WERI-Rb-1 (cell line): ENCODE measurements around the gene ATAT1.
A peak's percentile ranks its signal among the peaks of the same experiment; 100 is the strongest.

Experiments
- DNase-seq: peaks from one replicate; pipeline ENCODE4 v3.0.0-alpha.2; 2020
- H3K27ac ChIP-seq: fragments of 250-450 bp; sonication (Bioruptor Pico); 2 replicates; pipeline ENCODE4 v1.5.1; 2020; ENCODE audit warnings: mild to moderate bottlenecking, moderate library complexity
- H3K27me3 ChIP-seq: fragments of 250-450 bp; sonication (Bioruptor Pico); 2 replicates; pipeline ENCODE4 v1.5.1; 2021; ENCODE audit warnings: mild to moderate bottlenecking, low read depth, moderate library complexity; ENCODE audit not compliant: insufficient read depth, severe bottlenecking
- H3K36me3 ChIP-seq: fragments of 250-450 bp; sonication (Bioruptor Pico); 2 replicates; pipeline ENCODE4 v1.5.1; 2020; ENCODE audit warnings: mild to moderate bottlenecking, moderate library complexity
- H3K4me3 ChIP-seq: 2 replicates; pipeline ENCODE4 v1.5.1; 2011; ENCODE audit warnings: low read depth, mild to moderate bottlenecking, control low read depth, low read length
- H3K9me3 ChIP-seq: fragments of 250-450 bp; sonication (Bioruptor Pico); 2 replicates; pipeline ENCODE4 v1.5.1; 2021; ENCODE audit warnings: mild to moderate bottlenecking, moderate library complexity; ENCODE audit not compliant: severe bottlenecking
- CTCF ChIP-seq: IDR thresholded peaks from 2 replicates; pipeline ENCODE4 v1.5.1; 2011; ENCODE audit warnings: low read depth, mild to moderate bottlenecking, control low read depth, inconsistent platforms, low read length

ATAT1 gene

GRCh38 chr6:30611150-30611855 is 15.4 kb upstream of the ATAT1 start:
- Histone ChIP-seq H3K36me3 (peaks cover 78% of the 10 kb centered on the region), H3K9me3 (no peaks in the 10 kb centered on the region), H3K27me3 (no peaks in the 10 kb centered on the region), H3K27ac (no peak overlapping the region), H3K4me3 (no peak overlapping the region)
- no peak for DNase-seq
- no peak for TF ChIP-seq CTCF

GRCh38 chr6:30611856-30612194 is 14.8 kb upstream of the ATAT1 start:
- Histone ChIP-seq H3K9me3 (no peaks in the 10 kb centered on the region), H3K36me3 (peaks cover 78% of the 10 kb centered on the region), H3K4me3 (no peak overlapping the region), H3K27me3 (no peaks in the 10 kb centered on the region), H3K27ac (no peak overlapping the region)
- TF ChIP-seq CTCF = no peak
- DNase-seq = no peak

- TF ChIP-seq CTCF = peak; percentile 30
- H3K27ac ChIP-seq = no peak overlapping the region
- no peak overlapping the region for H3K4me3 ChIP-seq
- no peaks in the 10 kb centered on the region for H3K27me3 ChIP-seq
- no peaks in the 10 kb centered on the region for H3K9me3 ChIP-seq
- H3K36me3 ChIP-seq = peaks cover 77% of the 10 kb centered on the region
- DNase-seq = no peak
Observed at GRCh38 chr6:30612213-30612612, 14.5 kb upstream of the ATAT1 start.

- H3K9me3 ChIP-seq = no peaks in the 10 kb centered on the region
- H3K4me3 ChIP-seq = no peak overlapping the region
- H3K27me3 ChIP-seq = no peaks in the 10 kb centered on the region
- H3K27ac ChIP-seq = no peak overlapping the region
- no peak for DNase-seq
- no peak for TF ChIP-seq CTCF
- H3K36me3 ChIP-seq = peaks cover 71% of the 10 kb centered on the region
Observed at GRCh38 chr6:30612687-30613248, 13.9 kb upstream of the ATAT1 start.

- H3K27me3 ChIP-seq = no peaks in the 10 kb centered on the region
- H3K27ac ChIP-seq = peak overlapping the region; percentile 98
- no peak for DNase-seq
- TF ChIP-seq CTCF = no peak
- H3K36me3 ChIP-seq = peaks cover 64% of the 10 kb centered on the region
- H3K9me3 ChIP-seq = no peaks in the 10 kb centered on the region
- no peak overlapping the region for H3K4me3 ChIP-seq
Observed at GRCh38 chr6:30613251-30614043, 13.2 kb upstream of the ATAT1 start.
